Body of pancreas (tissue), 4 donors: ENCODE measurements around the gene MYL2.

Experiments
- CTCF ChIP-seq, 7 experiments: fragments of 450-650 bp in 4 of 7; fragments of 200-600 bp in 3 of 7; sonication (generic) in 3 of 7; IDR thresholded peaks; one replicate each; pipeline ENCODE4 v1.5.1; 2016 to 2019; ENCODE audit warnings: antibody characterized with exemption in 7 of 7
- POLR2A ChIP-seq, 3 donors: fragments of 450-650 bp; IDR thresholded peaks; one replicate each; pipeline ENCODE4 v1.6.1; 2016; ENCODE audit warnings: antibody characterized with exemption in 3 of 3, mild to moderate bottlenecking in 2 of 3

DNA sequence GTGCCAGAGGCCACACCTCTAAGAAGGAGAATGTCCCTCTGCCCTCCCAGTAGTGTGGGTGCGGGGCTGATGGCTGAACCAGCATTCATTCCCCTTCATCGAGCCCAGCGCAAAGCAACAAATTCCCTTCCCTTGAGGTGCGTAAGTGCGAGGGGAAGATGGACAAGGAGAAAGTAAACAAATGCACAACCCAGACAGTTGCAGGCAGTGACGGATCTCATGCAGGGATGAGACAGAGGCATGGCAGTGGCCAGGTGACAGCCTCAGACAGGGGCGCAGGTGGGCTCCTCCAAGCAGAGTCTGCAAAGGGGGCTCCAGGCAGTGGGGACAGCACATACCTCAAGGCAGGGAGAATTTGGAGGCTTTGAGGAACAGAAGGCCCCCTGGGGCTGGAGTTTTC, 2.3 kb upstream of the MYL2 start:
- no peak for TF ChIP-seq CTCF (IDR thresholded peaks at IDR 0.05)
- no peak for TF ChIP-seq POLR2A (IDR thresholded peaks at IDR 0.05)
